CD1c-positive myeloid dendritic cell (primary cell): Measurements from ENCODE around the gene FAM168B.

Experiments used
- DNase-seq: peaks from one replicate; pipeline ENCODE4 v3.0.0-alpha.2; 2016; ENCODE audit errors: extremely low spot score

Gene FAM168B

DNA sequence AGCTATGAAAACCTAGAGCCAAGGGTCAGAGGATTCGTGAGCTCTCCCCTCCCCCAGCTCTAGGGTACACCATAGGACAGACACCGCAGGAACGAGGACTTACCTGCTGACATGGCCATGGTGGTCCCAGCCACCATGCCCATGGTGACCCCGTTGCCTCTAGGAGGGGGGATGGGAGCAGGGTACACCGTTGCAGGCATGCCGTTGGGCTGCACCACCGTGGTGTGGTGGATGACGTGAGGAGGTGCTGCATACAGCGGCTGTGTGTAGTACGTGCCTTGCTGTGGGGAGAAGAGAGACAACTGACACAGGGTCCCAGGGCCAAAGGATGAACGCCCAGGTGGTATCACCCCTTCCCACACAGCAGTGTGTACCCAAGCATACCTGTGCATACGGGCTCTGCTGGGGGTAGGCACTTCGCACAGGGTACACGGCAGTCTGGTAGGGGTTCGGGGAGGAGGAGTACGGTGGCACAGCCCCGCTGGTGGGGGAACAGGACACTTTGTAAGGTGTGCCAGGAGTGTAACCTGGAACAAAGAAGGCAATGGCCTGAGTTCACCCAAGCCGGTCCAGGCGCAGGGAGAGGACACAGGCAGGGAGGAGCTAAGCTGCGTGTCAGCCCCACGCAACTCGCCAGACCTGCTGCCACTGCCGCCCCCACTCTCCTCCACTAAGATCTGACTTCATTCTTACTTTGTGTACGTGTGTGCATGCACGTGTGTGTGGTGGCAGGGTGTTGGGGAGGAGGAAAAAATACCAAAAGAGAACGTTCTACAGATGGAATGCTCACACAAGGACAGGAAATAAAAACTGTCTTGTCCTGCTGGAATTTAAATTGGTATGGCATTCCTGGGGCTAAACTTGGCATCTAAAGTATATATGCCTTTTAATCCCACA, 37.8 kb downstream of the FAM168B start:
- DNase-seq: no peak

DNA sequence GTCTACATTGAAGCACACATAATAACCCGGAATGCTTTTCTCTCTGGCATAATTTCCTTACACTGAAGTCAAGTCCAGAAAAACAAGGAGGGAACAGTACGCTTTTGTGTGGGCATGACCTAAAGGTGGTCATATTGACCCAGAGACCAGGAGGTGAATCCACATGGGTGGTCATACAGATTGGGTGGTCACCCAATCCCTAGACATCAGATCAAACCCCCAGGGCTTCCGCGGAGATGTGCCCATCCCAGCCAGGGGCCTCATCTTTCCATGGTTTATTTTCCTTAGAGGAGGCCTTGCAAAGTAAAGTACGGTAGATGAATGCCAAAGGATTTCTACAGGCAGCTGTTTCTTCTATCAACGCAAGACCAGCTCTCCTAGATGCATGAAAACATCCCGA, 38.8 kb downstream of the FAM168B start:
- no peak for DNase-seq

DNA sequence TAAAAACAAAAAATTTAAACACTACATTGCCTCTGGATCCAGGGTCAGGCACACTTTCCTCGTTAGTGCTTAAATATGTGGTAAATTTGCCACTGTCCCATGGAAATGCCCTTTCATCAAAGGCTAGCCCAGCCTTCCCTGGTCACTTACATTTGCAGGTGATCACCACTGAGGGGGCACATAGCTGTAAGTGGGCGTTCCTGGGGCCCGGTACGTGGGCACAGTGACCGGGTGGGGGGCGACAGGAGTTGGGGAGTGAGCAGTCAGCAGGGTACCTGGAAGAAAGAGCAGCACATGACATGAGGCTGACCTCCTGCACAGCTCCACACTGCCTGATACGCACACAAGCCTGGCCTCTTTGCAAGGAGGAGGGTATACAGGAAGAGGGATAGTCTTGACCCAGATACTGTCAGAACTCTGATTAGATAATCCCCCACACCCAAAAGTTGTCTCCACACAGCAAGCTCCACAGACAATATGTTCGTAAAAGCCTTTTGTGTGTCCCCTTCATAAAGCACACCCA, 40.5 kb downstream of the FAM168B start:
- no peak for DNase-seq

DNA sequence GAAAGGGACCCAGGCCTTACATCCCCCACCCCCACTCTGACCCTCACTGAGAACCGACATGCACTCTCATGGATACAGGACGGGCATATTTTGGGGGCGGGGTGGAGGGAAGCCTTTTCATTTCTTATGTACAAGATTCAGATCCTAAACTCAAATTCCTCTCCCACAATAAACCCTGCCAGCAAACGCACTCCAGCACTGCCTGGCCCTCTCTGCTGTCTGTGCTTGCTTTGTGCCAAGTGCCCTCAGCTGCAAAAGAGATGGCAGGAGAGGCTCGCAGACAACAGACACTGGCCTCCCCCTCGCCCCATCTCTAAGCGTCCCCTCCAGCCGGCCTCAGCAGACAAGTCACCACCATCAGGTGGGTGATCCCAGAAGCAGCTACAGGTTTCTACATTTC, 42.4 kb downstream of the FAM168B start:
- DNase-seq: no peak

DNA sequence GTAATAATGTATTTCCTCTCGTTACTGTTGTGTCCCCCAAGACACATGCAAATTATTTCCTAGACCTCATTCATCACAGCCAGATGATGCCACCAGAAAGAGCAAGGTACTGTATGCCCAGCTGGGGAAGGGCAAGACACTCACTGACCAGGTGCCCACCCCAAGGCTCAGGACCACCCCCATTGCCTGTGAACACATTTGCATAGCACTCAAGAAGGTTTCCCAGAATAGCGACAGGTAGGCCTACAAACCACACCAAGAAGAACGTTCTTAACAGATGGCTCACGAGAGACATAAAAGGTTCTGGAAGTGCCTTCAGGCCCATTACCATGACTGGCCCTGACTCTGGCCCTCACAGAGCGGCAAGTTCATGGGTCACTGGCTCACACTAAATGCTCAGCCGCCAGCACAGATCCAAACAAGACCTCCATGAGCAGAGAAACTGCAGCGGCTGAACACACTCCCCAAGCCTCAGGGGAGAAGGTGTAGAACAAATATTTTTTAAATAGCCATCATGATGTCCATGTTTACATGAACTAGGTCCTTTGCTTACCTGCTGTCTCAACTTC, 44.0 kb downstream of the FAM168B start:
- DNase-seq: no peak

DNA sequence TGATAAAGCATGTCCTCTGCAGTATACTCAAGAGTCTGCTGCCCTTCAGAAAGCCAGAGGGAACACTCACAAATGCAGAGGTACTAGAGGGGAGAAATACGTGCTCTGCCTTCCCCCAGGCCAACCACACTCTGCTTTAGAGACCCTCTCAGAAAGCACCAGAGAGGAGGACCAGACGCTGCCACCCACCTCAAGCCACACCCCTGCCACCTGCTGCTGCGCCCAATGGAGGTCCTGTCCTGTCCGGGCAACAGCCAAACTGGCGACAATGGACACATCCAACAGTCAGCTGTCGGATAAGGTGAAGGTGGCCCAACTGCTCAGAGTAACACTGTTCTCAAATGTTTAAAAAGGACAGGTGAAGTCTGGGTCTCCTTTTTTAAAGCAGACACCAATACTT, 44.6 kb downstream of the FAM168B start:
- no peak for DNase-seq

DNA sequence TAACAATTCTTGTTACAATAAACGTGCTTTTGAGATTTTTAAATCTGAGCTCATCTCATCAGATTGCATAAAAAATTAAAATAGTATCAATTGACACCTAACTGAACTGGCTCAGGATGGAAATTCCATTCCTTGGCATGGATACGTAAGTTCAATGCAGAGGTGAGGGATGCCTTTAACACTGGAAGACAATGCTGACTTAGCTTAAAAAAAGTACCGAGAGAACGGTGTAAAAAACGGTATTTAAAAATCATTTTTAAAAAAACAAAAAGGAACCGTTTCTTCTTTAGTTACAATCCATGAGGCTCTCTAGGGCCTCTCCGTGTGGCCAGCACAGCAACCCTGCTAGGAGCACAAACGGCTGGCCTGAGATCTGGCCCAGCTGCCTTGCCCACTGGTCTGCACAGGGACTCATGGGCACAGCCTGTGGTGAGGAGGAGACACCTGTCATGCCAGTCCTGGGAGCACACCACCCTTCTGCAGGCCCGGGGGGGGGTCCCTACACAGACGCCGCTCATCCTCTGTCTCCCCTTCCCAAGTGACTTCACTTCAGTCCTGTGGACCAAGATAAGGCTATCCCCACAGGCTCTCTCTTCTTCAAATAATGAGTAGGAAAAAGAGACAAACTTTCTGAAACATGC, 45.2 kb downstream of the FAM168B start:
- no peak for DNase-seq

DNA sequence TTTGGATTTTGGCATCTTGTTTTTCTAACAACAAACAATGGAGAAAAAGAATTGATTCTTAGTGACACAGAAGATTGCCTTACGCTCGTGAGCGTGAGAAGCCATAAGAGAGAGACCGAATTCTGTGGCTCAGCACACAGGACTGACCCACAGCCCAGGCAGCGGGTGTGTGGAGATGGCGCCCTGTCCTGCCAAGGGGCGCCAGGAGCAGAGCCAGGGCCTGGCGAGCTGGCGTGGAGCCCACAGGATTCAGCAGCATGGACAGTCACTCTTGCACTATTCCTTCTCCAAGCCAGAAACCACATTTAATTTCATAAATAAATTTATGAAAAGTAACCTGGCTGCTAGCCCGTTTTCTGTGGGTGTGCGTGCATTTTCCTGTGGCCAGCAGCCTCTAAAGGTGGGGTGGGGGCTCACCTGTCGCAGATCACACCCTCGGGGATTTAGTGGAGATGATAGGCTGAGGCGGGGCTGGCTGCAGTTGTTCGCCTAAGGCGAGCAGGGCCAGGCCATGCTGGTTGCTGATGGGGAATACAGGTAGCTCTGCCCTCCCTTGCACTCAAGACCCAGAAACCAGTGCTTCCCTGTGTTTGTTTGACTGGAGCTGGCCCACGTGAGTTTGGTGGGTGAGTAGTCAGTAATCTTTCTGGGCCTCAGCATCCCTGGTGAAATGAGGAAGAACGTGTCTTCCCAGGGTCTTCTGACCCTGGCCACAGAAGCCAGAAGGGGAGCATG, 46.2 kb downstream of the FAM168B start:
- DNase-seq: no peak

DNA sequence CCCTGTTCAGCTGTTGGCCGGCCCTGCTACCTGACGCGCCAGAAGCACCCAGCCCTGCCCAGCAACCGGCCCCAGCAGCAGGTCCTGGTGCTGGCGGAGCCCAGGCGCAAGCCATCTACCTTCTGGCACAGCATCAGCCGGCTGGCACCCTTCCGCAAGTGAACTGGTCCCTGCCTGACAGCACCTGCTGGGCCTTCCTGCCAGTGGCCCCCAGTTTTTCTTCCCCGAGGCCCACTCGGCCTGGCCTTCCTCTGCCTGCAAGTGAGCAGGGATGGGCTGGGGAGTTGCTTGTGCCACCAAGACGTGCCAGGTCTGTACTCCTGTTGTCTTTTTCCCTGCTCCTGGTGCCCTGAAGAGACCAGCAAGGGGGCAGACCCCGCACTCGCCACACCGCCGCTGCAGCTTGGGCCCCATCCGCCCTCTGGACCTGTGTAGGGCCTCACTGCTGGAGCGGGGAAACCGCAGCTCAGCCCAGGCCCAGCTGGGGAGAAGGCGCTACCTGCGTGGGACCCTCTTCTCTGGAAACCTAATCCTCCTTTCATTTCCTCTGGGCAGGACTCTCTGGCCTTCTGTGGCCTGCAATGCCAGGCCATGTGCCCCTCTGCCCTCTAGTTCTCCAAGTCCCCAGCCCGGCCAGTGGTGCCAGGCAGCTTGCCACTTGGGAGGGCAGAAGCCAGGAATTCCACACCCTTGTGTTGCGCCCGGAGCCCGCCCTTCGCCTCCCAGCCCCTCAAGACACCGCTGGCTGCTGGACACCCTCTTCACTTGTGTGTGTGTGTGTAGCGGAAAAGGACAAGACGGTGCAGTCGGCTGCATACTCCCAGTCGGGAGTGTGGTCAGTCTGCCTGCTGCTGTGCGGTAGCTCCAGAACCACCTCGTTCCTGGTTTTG, 47.0 kb downstream of the FAM168B start:
- DNase-seq: no peak

DNA sequence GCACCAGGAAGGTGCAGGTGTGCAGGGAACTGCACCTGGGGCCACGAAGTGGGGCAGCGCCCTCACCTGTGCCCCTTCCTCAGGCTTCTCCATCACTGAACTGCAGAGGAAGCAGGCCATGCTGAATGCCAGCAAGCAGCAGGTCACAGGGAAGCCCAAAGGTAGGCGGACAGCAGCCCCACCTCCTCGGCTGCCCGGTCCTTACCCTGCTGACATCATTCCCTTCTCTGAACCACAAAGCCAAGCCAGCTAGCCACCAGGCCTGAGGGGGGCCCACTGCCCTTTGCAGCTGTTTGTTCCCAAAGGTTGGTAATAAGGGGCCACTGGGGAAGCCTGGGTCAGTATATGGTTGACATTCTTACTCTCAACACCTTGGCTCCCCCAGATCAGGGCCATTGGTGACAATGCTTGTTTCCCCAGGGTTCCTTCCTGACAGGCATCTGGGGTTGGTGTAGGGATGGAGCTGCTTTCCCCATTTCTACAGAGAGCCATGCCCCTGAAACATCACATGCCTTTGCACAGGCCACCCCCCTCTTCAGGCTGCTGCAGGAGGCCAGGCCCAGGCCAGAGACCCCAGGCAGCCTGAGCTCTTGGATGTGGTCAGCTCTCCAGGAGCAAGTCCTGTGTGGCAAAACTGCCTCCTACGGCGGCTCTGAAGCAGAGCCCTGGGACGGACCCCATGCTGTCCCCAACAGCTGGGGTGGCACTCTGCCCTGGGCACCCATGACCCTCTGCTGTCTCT, 47.8 kb downstream of the FAM168B start:
- no peak for DNase-seq

DNA sequence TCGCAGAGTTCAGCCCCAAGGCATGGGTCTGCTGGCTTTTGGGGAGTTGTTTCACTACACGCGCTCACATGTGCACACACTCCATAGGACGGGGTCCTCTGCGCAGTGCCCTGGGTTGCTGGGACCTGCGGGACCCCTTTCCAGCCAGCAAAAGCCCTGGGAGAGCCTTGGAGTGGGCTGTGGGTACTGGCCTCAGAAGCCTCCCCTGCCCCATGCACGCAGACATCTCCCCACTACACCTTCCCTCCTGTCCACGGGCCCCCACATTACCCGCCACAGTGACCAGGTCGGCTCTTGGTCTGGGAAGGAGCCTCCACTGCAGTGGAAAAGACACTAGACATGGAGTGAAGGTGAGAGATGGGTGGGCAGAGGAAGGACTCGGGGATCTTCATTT, 48.5 kb downstream of the FAM168B start:
- no peak for DNase-seq

DNA sequence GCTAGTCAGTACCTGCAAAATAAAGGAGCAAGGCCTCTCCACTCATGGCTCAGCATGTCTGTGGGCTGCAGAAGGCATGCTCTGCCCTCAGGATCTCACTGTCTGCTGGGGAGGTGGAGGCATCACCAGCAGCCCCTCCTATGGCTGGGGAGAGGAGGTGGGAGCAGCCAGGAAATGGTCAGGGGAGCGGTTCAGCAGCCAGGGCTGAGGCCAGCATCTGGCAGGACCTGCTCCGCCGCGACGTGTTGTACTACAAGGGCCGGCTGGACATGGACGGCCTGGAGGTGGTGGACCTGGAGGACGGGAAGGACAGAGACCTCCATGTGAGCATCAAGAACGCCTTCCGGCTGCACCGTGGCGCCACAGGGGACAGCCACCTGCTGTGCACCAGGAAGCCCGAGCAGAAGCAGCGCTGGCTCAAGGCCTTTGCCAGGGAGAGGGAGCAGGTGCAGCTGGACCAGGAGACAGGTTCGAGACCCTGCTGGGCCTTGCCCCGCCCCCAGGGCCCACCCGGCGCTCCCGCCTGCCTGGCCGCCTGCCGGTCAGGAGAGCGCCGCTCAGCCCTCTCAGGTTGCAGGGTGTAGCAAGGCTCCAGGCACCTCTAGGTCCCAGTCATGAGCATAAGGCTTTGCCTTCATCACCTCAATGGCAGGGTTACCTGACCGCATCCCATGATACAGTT, 49.0 kb downstream of the FAM168B start:
- DNase-seq: no peak

DNA sequence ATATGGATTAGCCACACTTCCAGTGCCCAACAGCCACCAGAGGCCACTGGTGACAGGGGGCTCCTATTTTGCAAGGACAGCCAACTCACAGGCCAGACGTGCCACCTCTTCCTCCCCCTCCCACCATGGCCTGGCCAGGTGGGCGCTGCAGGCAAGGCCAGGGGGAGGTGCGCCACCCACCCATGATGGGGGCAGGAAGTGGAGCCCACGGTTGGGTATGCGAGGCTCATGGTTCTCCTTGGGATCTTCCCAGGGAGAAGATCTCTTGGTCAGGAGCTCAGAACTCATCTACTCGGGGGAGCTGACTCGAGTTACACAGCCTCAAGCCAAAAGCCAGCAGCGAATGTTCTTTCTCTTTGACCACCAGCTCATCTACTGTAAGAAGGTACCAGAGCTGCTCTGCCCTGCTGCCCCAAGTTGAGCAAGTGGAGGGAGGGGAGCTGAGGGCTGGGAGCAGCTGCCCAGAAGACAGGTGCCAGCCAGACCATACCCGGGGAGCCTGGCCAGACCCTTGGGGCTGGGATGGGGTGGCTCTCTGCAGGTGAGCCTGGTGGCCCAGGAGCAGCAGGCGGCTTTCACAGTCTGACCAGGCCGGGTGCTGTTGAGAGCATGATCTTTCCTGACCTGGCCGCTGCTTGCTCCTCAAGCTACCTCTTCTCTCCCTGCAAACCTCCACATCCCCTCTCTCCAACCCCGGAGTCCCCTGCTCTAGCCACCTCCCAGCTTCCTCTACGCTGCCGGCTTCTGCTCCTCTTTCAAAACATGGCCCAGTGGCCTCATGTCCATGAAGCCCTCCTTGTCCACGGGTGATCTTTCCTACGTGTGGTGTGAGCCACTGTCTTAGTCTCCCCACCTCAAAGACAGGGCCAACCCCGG, 49.8 kb downstream of the FAM168B start:
- no peak for DNase-seq

DNA sequence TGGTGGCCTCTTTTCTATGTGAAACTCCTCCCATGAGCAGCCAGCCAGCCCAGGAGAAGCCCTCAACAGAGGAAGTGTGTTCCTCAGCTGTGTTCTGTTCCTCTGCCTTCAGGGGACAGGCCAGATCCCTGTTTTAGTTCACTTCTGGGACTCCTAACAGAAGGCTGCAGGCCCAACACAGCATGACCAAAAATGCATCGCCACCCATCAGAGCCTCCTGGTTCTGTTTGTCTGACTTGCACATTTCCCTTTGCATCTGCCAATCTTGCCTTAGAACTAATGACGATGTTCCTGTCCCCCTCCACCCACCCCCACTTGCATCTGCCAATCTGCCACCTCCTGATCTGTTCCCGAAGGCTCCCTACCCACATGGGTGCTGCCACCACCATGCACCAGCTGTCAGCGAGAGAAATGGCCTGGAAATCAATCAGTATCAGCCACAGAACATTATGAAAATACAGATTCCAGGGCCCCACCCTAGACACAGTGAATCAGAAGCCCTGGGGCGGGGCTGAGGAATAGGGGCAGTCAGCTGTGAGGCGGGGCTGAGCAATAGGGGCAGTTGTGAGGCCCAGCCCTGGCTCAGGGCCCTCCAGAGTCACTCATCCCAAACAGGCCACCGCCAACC, 51.0 kb downstream of the FAM168B start:
- DNase-seq: no peak

DNA sequence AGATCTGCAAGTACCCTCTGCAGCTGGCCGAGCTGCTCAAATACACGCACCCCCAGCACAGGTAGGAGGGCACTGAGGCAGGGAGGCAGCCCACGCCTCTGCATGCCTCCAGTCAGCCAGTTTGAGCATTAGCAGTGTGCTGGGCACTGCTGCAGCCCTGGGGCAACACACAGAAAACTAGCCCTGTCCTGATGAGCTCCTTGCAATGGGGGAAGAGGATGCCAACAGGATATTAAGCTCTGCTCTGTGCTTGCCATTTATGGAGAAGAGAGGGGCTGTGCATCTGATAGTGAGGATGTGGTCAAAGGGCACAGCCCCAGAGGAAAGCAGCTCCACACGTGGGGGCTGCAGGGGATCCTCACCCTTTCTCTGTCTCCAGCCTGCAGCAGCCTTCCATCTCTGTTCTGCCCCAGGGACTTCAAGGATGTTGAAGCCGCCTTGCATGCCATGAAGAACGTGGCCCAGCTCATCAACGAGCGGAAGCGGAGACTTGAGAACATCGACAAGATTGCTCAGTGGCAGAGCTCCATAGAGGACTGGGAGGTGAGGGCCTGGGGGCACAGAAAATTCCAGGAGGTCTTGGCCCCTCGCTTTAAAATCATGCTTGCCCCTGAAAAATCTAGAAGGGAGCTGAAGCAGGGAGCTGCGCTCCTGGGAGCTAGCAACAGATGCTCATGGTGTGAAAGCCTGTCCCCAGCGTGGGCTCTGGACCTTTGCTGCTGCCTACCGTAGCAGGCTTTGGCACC, 51.7 kb downstream of the FAM168B start:
- DNase-seq: no peak

DNA sequence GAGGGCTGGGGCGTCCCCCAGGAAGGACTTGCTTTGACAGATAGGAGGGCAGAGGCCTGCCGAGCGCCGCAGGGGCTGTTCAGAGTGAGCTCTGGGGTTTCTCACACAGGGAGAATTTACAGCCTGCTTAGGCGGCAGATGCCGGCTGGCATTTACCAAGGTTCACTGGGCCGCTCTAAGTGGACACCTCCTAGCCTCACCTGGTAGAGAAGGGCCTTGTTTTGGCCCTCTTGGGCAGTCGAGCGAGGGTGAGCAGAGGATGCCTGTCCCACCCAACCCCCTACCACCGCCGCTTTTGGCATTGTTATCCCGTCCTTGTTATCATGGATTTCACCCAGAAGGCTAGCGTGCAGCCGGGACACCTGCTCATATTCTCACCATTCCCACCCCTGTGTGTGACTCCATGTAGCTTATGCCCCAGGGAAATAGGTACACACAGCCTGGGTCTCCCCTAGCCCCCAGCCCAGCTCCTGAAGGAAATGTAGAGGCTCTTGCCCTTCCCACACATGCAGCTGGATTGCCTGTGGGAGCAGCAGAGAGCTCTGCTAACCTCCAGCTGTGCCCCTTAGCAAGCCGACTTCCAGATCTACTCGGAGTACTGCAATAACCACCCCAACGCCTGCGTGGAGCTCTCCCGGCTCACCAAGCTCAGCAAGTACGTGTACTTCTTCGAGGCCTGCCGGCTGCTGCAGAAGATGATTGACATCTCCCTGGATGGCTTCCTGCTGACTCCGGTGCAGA, 52.4 kb downstream of the FAM168B start:
- DNase-seq: no peak
